HFFc6 (cell line): ENCODE measurements around the gene IBTK. TPM values are rescaled to one million over a fixed set of nuclear protein-coding genes. Genes with fewer than 3 reads are reported as not detected.

Experiments
- DNase-seq: peaks from one replicate; pipeline ENCODE4 v3.0.0-alpha.2; 2018
- H3K27ac Mint-ChIP-seq: 2 replicates; pipeline ENCODE4 v1.8.0; 2020; ENCODE audit warnings: mild to moderate bottlenecking, mixed read lengths
- H3K27me3 Mint-ChIP-seq: 2 replicates; pipeline ENCODE4 v1.8.0; 2021; ENCODE audit warnings: mild to moderate bottlenecking, moderate library complexity, mixed read lengths; ENCODE audit not compliant: insufficient read depth
- H3K36me3 Mint-ChIP-seq: 2 replicates; pipeline ENCODE4 v1.8.0; 2021; ENCODE audit warnings: low read depth, mixed read lengths
- H3K4me1 Mint-ChIP-seq: 2 replicates; pipeline ENCODE4 v1.8.0; 2020; ENCODE audit warnings: low read depth, mixed read lengths
- H3K4me3 Mint-ChIP-seq: 2 replicates; pipeline ENCODE4 v1.8.0; 2020; ENCODE audit warnings: mild to moderate bottlenecking, moderate library complexity, mixed read lengths
- H3K9me3 Mint-ChIP-seq: 2 replicates; pipeline ENCODE4 v1.8.0; 2020; ENCODE audit warnings: mild to moderate bottlenecking, mixed read lengths
- CTCF ChIP-seq: fragments of 200-600 bp; sonication (generic); IDR thresholded peaks from 2 replicates; pipeline ENCODE4 v1.5.0; 2021; ENCODE audit warnings: antibody characterized with exemption, mild to moderate bottlenecking
- total RNA-seq, 6 experiments: library from RNA; stranded (reverse); fragmentation: NEBNext Ultra II Directional; extraction: Animal tissue kit (Norgen Biotek cat#: 25700); gene quantifications; 2 replicates in 1 of 6; 3 replicates in 5 of 6; pipeline ENCODE4 v1.2.3, GENCODE V29; 2021

IBTK gene
- total RNA-seq, 6 experiments from 2014 or later = 28.4 to 34.3 (median 32.1) TPM

GRCh38 chr6:82185948-82186535 is 61.5 kb downstream of the IBTK start:
- Mint-ChIP-seq H3K9me3 (no peaks in the 10 kb centered on the region), H3K36me3 (peaks cover 50% of the 10 kb centered on the region), H3K4me3 (no peak overlapping the region), H3K27me3 (no peaks in the 10 kb centered on the region), H3K27ac (peak overlapping the region; percentile 24; the same call in 1 of the 2 replicates), H3K4me1 (peaks cover 38% of the 10 kb centered on the region)
- TF ChIP-seq CTCF = no peak
- DNase-seq = no peak

- TF ChIP-seq CTCF = no peak
- no peak overlapping the region for H3K4me3 Mint-ChIP-seq
- DNase-seq = no peak
- H3K4me1 Mint-ChIP-seq = peaks cover 49% of the 10 kb centered on the region
- no peak overlapping the region for H3K27ac Mint-ChIP-seq
- peaks cover 39% of the 10 kb centered on the region for H3K36me3 Mint-ChIP-seq
- H3K27me3 Mint-ChIP-seq = no peaks in the 10 kb centered on the region; the same call in 1 of the 2 replicates
- no peaks in the 10 kb centered on the region for H3K9me3 Mint-ChIP-seq
Observed at GRCh38 chr6:82183642-82184282, 63.8 kb downstream of the IBTK start.

GRCh38 chr6:82182756-82183155 is 64.8 kb downstream of the IBTK start:
- Mint-ChIP-seq H3K27me3 (no peaks in the 10 kb centered on the region; the same call in 1 of the 2 replicates), H3K9me3 (no peaks in the 10 kb centered on the region), H3K4me1 (peaks cover 58% of the 10 kb centered on the region), H3K27ac (peak overlapping the region; percentile 44), H3K4me3 (no peak overlapping the region), H3K36me3 (peaks cover 35% of the 10 kb centered on the region)
- DNase-seq = peak; percentile 64
- no peak for TF ChIP-seq CTCF

GRCh38 chr6:82179415-82179814 is 68.1 kb downstream of the IBTK start:
- Mint-ChIP-seq H3K4me3 (no peak overlapping the region), H3K27ac (peak overlapping the region; percentile 3; the same call in 1 of the 2 replicates), H3K27me3 (no peaks in the 10 kb centered on the region; the same call in 1 of the 2 replicates), H3K4me1 (peaks cover 53% of the 10 kb centered on the region), H3K36me3 (peaks cover 34% of the 10 kb centered on the region), H3K9me3 (no peaks in the 10 kb centered on the region)
- no peak for TF ChIP-seq CTCF
- no peak for DNase-seq

- Mint-ChIP-seq H3K27me3 (no peaks in the 10 kb centered on the region; the same call in 1 of the 2 replicates), H3K4me1 (peaks cover 49% of the 10 kb centered on the region), H3K9me3 (no peaks in the 10 kb centered on the region), H3K27ac (peak overlapping the region; percentile 44), H3K36me3 (peaks cover 34% of the 10 kb centered on the region), H3K4me3 (no peak overlapping the region)
- TF ChIP-seq CTCF = no peak
- DNase-seq = no peak
Observed at GRCh38 chr6:82178759-82179112, 68.8 kb downstream of the IBTK start.
